Measurements from ENCODE around the gene TMEM132C.

GRCh38 chr12:128365032-128365431 lies 98.1 kb downstream of the TMEM132C start:
- TF ChIP-seq POLR2AphosphoS5 (IDR thresholded peaks at IDR 0.05; ENCODE audit: low read depth, low read length) = no peak
- no peak for TF ChIP-seq POLR2A (IDR thresholded peaks at IDR 0.05; ENCODE audit: low read depth, low read length)
- no peak for TF ChIP-seq TAF1 (IDR thresholded peaks at IDR 0.05; ENCODE audit: borderline replicate concordance, low read depth, low read length)
